ENCODE measurements around the gene TRIM13.

DNA sequence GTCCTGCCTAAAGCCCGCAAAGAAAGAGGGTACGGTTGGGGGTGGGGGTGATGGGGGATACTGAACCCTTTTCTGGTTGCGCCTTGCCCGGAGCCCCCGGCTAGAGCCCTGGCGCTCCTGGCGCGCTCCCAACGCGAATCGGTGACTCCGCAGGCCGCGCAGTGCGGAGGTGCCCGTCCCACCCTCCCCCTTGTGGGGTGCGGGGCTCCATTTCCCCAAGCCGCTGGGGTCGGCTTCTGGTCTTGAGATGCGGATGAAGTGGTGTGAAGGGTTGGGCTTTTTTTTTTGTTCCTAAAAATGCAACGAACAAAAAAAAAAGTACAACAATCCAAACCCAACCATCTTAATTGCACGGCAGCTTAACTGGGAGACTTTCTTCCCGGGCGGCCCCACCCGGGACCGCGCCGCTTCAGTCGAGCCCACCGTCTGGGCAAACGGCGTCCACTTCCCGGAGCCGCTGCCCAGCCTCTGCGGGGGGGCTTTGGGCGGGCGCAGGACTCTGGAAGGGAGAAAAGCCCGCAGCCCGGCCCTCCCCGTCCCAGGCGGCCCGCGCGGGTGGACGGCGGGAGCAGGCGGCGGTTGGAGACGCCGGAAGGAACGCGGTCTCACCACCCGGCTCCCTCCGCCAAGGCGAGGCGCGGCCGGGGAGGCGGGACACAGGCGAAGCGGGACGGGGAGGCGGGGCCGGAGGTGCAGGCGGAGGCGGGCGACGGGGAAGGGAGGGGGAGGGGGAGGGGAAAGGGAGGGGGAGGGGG lies 504 bp upstream of the TRIM13 start:
- TF ChIP-seq, protein P1, sequence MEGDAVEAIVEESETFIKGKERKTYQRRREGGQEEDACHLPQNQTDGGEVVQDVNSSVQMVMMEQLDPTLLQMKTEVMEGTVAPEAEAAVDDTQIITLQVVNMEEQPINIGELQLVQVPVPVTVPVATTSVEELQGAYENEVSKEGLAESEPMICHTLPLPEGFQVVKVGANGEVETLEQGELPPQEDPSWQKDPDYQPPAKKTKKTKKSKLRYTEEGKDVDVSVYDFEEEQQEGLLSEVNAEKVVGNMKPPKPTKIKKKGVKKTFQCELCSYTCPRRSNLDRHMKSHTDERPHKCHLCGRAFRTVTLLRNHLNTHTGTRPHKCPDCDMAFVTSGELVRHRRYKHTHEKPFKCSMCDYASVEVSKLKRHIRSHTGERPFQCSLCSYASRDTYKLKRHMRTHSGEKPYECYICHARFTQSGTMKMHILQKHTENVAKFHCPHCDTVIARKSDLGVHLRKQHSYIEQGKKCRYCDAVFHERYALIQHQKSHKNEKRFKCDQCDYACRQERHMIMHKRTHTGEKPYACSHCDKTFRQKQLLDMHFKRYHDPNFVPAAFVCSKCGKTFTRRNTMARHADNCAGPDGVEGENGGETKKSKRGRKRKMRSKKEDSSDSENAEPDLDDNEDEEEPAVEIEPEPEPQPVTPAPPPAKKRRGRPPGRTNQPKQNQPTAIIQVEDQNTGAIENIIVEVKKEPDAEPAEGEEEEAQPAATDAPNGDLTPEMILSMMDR (IDR thresholded peaks at IDR 0.05; ENCODE audit: insufficient read depth, low read depth, low read length): no peak
- no peak for TF ChIP-seq EZH2 (IDR thresholded peaks at IDR 0.05; ENCODE audit: insufficient read depth, low read length)

Data from astrocyte (in vitro differentiated cells and primary cell).